Measurements from ENCODE around the gene H2AZ2.

Gene H2AZ2

DNA sequence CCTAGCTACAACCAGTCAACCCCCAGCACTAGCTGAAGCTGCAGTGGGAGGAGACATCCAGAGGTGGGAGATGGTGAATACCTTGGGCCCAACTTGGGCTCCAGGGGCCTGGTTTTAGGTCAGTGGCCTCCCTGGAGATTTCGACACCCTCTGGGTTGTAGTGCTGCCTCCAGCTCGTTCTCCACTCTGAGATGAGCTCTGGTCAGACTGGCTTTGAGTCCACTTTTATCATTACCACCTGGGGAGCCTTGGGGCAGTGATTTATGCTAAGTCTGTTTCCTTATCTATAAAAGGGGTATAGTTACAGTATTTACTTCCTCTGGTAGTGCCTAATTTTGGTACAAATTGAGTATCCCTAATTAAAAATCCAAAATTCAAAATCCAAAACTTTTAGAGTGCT is 28.6 kb downstream of the H2AZ2 start:
- TF ChIP-seq, protein P1, sequence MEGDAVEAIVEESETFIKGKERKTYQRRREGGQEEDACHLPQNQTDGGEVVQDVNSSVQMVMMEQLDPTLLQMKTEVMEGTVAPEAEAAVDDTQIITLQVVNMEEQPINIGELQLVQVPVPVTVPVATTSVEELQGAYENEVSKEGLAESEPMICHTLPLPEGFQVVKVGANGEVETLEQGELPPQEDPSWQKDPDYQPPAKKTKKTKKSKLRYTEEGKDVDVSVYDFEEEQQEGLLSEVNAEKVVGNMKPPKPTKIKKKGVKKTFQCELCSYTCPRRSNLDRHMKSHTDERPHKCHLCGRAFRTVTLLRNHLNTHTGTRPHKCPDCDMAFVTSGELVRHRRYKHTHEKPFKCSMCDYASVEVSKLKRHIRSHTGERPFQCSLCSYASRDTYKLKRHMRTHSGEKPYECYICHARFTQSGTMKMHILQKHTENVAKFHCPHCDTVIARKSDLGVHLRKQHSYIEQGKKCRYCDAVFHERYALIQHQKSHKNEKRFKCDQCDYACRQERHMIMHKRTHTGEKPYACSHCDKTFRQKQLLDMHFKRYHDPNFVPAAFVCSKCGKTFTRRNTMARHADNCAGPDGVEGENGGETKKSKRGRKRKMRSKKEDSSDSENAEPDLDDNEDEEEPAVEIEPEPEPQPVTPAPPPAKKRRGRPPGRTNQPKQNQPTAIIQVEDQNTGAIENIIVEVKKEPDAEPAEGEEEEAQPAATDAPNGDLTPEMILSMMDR (conservative IDR thresholded peaks at IDR 0.05): no peak
- H3K27ac ChIP-seq: no peak overlapping the region

DNA sequence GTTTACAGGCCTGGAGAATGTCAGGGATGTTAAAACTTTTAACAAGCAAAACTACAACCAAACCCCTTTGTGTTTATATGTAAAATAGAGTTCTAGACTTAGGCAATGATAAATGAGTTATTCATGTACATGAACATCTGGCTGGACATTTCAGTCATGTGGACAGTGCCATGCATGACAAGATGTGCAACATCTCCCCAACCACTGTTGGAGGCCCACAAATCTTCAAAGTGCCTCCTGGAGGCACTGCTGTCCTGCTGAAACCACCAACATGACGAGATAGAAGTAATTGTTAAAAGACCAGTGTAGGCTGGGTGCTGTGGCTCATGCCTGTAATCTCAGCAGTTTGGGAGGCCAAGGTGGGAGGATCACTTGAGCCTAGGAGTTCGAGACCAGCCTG is 33.0 kb downstream of the H2AZ2 start:
- H3K27ac ChIP-seq: no peak overlapping the region
- TF ChIP-seq, protein P1 (conservative IDR thresholded peaks at IDR 0.05): no peak

DNA sequence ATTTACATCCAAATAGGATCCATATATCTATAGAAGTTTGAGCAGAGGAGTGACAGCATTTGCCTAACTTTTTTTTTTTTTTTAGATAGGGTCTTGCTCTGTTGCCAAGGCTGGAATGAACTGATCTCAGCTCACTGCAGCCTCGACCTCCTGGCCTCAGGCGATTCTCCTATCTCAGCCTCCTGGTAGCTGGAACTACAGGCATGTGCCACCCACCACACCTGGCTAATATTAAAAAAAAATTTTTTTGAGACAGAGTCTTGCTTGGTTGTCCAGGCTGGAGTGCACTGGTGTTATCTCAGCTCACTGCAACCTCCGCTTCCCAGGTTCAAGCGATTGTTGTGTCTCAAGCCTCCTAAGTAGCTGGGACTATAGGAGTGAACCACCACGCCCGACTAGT is 36.3 kb downstream of the H2AZ2 start:
- TF ChIP-seq, protein P1 (conservative IDR thresholded peaks at IDR 0.05): no peak
- no peak overlapping the region for H3K27ac ChIP-seq

DNA sequence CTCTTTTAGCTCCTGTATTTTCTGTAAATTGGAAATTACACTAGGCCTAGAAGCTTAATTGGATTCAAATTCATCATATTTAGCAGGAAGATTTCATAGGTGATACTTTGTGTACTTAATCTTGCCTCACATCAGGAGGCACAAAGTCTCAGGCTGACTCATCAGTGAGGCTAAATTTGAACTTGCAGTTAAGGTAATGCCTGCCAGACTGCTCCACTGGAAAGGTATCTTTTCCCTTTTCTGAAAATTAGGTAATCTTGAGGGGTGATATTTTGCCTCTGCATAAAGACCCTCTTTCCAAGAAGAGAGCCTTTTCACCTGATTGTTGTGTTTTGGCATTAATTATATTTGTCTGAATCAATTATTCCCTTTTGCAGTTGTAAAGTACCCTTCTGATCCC is 36.8 kb downstream of the H2AZ2 start:
- TF ChIP-seq, protein P1 (conservative IDR thresholded peaks at IDR 0.05): no peak
- H3K27ac ChIP-seq: no peak overlapping the region

DNA sequence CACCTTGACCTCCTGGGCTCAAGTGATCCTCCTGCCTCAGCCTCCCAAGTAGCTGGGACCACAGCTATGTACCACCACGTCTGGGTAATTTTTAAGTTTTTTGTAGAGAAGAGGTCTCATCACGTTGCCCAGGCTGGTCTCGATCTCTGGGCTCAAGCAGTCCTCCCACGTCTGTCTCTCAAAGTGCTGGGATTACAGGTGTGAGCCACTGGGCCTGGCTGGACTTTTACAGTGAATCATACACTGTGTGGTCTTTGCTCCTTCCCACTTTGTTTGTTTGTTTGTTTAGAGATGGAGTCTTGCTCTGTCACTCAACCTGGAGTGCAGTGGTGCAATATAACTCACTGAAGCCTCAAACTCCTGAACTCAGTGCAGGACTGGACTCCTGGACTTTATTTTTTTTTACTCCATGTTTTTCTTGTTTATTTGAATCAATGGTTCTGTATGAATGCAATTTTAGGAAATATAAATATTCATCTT is 38.9 kb downstream of the H2AZ2 start:
- H3K27ac ChIP-seq: no peak overlapping the region
- TF ChIP-seq, protein P1 (conservative IDR thresholded peaks at IDR 0.05): no peak

DNA sequence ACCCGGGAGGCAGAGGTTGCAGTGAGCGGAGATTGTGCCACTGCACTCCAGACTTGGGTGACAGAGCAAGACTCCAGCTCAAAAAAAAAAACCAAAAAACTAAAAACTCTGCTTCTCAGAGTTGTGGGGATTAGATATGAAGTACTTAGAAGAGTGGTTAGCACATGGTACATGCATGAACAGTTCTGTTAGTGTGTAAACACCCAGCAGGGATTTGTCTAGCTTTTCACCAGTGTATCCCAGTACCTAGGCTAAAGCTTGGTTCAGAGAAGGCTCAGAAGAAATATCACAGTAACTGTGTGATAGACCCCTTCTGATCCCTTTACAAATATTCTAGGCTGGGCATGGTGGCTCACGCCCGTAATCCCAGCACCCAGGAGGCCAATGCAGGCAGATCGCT is 41.9 kb downstream of the H2AZ2 start:
- TF ChIP-seq, protein P1 (conservative IDR thresholded peaks at IDR 0.05): no peak
- H3K27ac ChIP-seq: no peak overlapping the region; the same call in 1 of the 2 replicates

DNA sequence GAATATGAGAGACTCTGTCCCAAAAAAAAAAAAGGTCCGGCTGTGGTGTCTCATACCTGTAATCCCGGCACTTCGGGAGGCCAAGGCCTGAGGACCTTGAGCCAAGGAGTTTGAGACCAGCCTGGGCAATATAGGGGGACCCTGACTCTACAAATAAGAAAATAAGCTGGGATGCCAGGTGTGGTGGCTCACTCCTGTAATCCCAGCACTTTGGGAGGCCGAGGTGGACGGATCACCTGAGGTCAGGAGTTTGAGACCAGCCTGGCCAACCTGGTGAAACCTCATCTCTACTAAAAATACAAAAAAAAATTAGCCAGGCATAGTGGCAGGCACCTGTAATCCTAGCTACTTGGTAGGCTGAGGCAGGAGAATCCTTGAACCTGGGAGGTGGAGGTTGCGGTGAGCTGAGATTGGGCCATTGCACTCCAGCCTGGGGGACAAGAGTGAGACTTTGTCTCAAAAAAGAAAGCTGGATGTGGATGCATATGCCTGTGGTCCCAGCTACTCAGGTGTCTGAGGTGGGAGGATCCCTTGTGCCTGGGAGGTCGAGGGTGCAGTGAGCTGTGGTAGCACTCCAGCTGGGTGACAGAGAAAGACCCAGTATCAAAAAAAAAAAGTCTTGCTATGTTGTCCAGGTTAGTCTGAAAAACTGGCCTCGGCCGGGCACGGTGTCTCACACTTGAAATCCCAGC is 43.9 kb downstream of the H2AZ2 start:
- H3K27ac ChIP-seq: peak overlapping the region; percentile 14; the same call in 1 of the 2 replicates

DNA sequence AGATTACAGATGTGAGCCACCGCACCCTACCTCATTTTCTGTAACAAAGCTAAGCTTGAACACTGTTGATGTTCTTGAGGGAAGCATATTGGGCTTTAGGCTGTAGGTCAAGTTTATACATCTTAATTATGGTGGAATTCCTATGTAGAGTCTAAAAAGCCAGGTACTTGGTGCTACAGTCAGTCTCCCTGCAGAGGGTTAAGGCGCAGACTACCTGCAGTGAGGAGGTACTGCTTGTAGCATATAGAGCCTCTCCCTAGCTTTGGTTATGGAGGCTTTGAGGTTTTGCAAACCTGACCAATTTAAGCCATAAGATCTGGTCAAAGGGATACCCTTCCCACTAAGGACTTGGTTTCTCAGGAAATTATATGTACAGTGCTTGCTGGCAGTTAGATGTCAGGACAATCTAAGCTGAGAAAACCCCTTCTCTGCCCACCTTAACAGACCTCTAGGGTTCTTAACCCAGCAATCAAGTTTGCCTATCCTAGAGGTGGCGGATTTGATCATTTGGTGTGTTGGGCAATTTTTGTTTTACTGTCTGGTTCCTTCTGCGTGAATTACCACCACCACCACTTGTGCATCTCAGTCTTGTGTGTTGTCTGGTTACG is 45.4 kb downstream of the H2AZ2 start:
- H3K27ac ChIP-seq: no peak overlapping the region
- TF ChIP-seq, protein P1 (conservative IDR thresholded peaks at IDR 0.05): no peak

All from VCaP (cell line).